ENCODE measurements around the gene WNT10A.

- TF ChIP-seq CTCF (IDR thresholded peaks at IDR 0.05) = no peak
- no peak for TF ChIP-seq POLR2A (IDR thresholded peaks at IDR 0.05)
Observed at GRCh38 chr2:218831378-218831990, 49.2 kb upstream of the WNT10A start, which contains the start of gene PRKAG3.
